Loucy (cell line): Measurements from ENCODE around the gene PIAS2.
"Not testable (repeated sequence)": the region's sequence is repeated elsewhere in the genome, so short reads cannot be mapped to it uniquely, and the experiment has no call there.

ENCODE experiments used
- H2AFZ ChIP-seq: fragments of 200-600 bp; sonication (generic); 2 replicates; pipeline ENCODE4 v1.6.0; 2016; ENCODE audit warnings: antibody characterized with exemption, mild to moderate bottlenecking, low read length, moderate library complexity
- H3F3A ChIP-seq: fragments of 200-600 bp; 2 replicates; pipeline ENCODE4 v1.6.0; 2016; ENCODE audit warnings: antibody characterized with exemption, low read depth, mild to moderate bottlenecking
- H3K27me3 ChIP-seq: fragments of 200-600 bp; sonication (generic); 2 replicates; pipeline ENCODE4 v1.6.1; 2014; ENCODE audit warnings: low read length, mild to moderate bottlenecking; ENCODE audit not compliant: insufficient read depth, poor library complexity, severe bottlenecking
- H3K36me3 ChIP-seq: fragments of 200-600 bp; sonication (generic); 2 replicates; pipeline ENCODE4 v1.6.1; 2016; ENCODE audit warnings: low read length; ENCODE audit not compliant: insufficient read depth
- H3K4me1 ChIP-seq: fragments of 200-600 bp; sonication (generic); 2 replicates; pipeline ENCODE4 v1.5.1; 2014; ENCODE audit warnings: low read length, mild to moderate bottlenecking; ENCODE audit not compliant: insufficient read depth, poor library complexity, severe bottlenecking
- H3K4me2 ChIP-seq: fragments of 200-600 bp; sonication (generic); 2 replicates; pipeline ENCODE4 v1.6.0; 2014; ENCODE audit warnings: antibody characterized with exemption, low read length, low read depth, mild to moderate bottlenecking; ENCODE audit not compliant: poor library complexity, severe bottlenecking
- H3K4me3 ChIP-seq: fragments of 200-600 bp; sonication (generic); 2 replicates; pipeline ENCODE4 v1.5.1; 2014; ENCODE audit warnings: low read length, mild to moderate bottlenecking, mixed read lengths; ENCODE audit not compliant: poor library complexity, severe bottlenecking
- H3K79me2 ChIP-seq: fragments of 200-600 bp; sonication (generic); 2 replicates; pipeline ENCODE4 v1.6.1; 2014; ENCODE audit warnings: low read length; ENCODE audit not compliant: insufficient read depth
- H3K9ac ChIP-seq: fragments of 200-600 bp; sonication (generic); 2 replicates; pipeline ENCODE4 v1.6.0; 2014; ENCODE audit warnings: mild to moderate bottlenecking, low read depth, low read length, moderate library complexity; ENCODE audit not compliant: poor library complexity, severe bottlenecking
- H3K9me2 ChIP-seq: fragments of 200-600 bp; sonication (generic); replicated peaks from 2 replicates; pipeline ENCODE4 v1.6.1; 2016; ENCODE audit warnings: low read depth, low read length, mixed read lengths
- H3K9me3 ChIP-seq: fragments of 200-600 bp; sonication (generic); 2 replicates; pipeline ENCODE4 v1.6.1; 2014; ENCODE audit warnings: mild to moderate bottlenecking, antibody characterized with exemption, low read length, low read depth; ENCODE audit not compliant: insufficient read depth
- H4K20me1 ChIP-seq: fragments of 200-600 bp; sonication (generic); 2 replicates; pipeline ENCODE4 v1.6.0; 2014; ENCODE audit warnings: antibody characterized with exemption, low read length, mild to moderate bottlenecking; ENCODE audit not compliant: insufficient read depth, poor library complexity, severe bottlenecking
- EZH2phosphoT487 ChIP-seq: fragments of 200-600 bp; IDR thresholded peaks from 2 replicates; pipeline ENCODE4 v1.6.1; 2018; ENCODE audit warnings: antibody characterized with exemption, mild to moderate bottlenecking, moderate library complexity, borderline replicate concordance
- TF ChIP-seq, protein P1 (sequence below): fragments of 200-600 bp; sonication (generic); conservative IDR thresholded peaks from 2 replicates; pipeline ENCODE4 v1.5.1; 2014; ENCODE audit warnings: mild to moderate bottlenecking, antibody characterized with exemption, low read length

PIAS2 gene

DNA sequence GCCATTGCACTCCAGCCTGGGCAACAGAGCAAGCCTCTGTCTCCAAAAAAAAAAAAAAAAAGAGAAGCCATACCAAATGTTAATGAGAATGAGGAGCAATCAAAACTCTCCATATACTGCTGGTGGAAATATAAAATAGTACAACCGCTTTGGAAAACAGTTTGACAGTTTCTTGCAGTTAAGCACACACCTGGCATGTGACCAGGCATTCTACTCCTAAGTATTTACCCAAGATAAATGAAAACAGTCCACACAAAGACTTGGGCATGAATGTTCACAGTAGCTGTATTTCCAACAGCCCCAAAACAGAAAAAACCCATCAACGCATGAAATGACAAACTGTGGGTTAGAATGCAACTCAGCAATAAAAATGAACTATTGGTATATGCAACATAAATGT lies 84.5 kb downstream of the PIAS2 start:
- Histone ChIP-seq H3F3A (no peaks in the 10 kb centered on the region; the same call in 1 of the 2 replicates), H3K27me3 (no peaks in the 10 kb centered on the region), H3K36me3 (peaks cover 80% of the 10 kb centered on the region), H2AFZ (no peak overlapping the region), H3K4me3 (no peak overlapping the region), H3K4me1 (no peaks in the 10 kb centered on the region), H3K9me2 (no peaks in the 10 kb centered on the region), H3K79me2 (no peaks in the 10 kb centered on the region), H3K9me3 (no peaks in the 10 kb centered on the region), H3K9ac (no peak overlapping the region), H3K4me2 (no peak overlapping the region), H4K20me1 (no peaks in the 10 kb centered on the region)
- no peak for TF ChIP-seq EZH2phosphoT487
- TF ChIP-seq, protein P1, sequence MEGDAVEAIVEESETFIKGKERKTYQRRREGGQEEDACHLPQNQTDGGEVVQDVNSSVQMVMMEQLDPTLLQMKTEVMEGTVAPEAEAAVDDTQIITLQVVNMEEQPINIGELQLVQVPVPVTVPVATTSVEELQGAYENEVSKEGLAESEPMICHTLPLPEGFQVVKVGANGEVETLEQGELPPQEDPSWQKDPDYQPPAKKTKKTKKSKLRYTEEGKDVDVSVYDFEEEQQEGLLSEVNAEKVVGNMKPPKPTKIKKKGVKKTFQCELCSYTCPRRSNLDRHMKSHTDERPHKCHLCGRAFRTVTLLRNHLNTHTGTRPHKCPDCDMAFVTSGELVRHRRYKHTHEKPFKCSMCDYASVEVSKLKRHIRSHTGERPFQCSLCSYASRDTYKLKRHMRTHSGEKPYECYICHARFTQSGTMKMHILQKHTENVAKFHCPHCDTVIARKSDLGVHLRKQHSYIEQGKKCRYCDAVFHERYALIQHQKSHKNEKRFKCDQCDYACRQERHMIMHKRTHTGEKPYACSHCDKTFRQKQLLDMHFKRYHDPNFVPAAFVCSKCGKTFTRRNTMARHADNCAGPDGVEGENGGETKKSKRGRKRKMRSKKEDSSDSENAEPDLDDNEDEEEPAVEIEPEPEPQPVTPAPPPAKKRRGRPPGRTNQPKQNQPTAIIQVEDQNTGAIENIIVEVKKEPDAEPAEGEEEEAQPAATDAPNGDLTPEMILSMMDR, result no peak

DNA sequence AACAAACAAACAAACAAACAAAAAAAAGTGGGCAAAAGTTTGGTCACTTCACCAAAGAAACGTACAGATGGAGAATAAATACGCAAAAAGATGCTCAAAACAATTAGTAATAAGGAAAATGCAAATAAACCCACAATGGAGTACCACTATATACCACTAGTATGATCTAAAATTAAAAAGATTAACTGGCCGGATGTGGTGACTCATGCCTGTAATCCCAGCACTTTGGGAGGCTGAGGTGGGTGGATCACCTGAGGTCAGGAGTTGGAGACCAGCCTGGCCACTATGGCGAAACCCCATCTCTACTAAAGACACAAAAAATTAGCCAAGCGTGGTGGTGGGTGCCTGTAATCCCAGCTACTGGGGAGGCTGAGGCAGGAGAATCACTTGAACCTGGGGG lies 84.9 kb downstream of the PIAS2 start:
- not testable (repeated sequence) for H3K4me2 ChIP-seq, H3K79me2 ChIP-seq, H2AFZ ChIP-seq, H4K20me1 ChIP-seq, H3K4me1 ChIP-seq, H3K9me2 ChIP-seq, H3K4me3 ChIP-seq, H3K9ac ChIP-seq, H3K9me3 ChIP-seq, H3K27me3 ChIP-seq, H3F3A ChIP-seq
- peaks cover 80% of the 10 kb centered on the region for H3K36me3 ChIP-seq

DNA sequence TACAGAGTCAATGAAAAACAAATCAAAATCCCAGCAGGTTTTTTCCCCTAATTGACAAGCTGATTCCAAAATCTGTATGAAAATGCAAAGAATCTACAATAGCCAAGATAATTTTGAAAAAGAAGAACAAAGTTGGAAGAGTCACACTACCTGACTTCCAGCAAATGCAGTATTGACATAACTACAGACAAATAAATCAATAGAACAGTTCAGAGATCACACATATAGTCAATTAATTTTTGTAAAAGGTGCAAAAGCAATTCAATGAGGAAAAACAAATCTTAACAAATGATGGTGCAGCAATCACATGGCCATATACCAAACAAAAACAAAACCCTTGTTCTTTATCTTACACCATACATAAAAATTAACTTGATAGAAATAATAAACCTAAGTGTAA lies 85.9 kb downstream of the PIAS2 start:
- H3K9me2 ChIP-seq, result no peaks in the 10 kb centered on the region
- peaks cover 85% of the 10 kb centered on the region for H3K36me3 ChIP-seq
- no peaks in the 10 kb centered on the region for H4K20me1 ChIP-seq
- H2AFZ ChIP-seq, result no peak overlapping the region
- H3K27me3 ChIP-seq, result no peaks in the 10 kb centered on the region
- TF ChIP-seq, protein P1, result no peak
- no peak for TF ChIP-seq EZH2phosphoT487
- H3F3A ChIP-seq, result no peaks in the 10 kb centered on the region; the same call in 1 of the 2 replicates
- no peak overlapping the region for H3K9ac ChIP-seq
- no peak overlapping the region for H3K4me3 ChIP-seq
- H3K79me2 ChIP-seq, result no peaks in the 10 kb centered on the region
- H3K4me2 ChIP-seq, result no peak overlapping the region
- no peaks in the 10 kb centered on the region for H3K4me1 ChIP-seq
- H3K9me3 ChIP-seq, result no peaks in the 10 kb centered on the region

DNA sequence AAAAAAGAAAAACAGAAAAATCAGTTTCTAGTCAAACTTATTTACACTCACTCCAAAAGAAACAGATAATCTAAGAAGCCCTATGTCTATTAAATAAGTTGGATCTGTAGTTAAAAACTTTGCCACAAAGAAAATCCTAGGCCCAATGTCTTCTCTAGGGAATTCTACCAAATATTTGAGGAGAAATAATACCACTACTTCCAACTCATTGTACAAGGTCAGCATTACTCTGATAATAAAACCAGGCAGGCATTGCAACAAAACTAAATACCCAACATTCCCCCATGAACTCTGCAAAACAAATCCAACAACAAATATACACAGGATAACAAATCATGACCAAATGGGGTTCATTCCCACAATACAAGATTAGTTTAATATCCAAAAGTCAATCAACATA lies 86.7 kb downstream of the PIAS2 start:
- peaks cover 85% of the 10 kb centered on the region for H3K36me3 ChIP-seq
- no peak for TF ChIP-seq EZH2phosphoT487
- TF ChIP-seq, protein P1, result no peak
- no peak overlapping the region for H3K9ac ChIP-seq
- H3K4me2 ChIP-seq, result no peak overlapping the region
- H3K4me1 ChIP-seq, result no peaks in the 10 kb centered on the region
- no peaks in the 10 kb centered on the region for H3K9me2 ChIP-seq
- no peaks in the 10 kb centered on the region for H3K9me3 ChIP-seq
- no peaks in the 10 kb centered on the region for H4K20me1 ChIP-seq
- no peaks in the 10 kb centered on the region; the same call in 1 of the 2 replicates for H3F3A ChIP-seq
- no peaks in the 10 kb centered on the region for H3K79me2 ChIP-seq
- H2AFZ ChIP-seq, result no peak overlapping the region
- no peak overlapping the region for H3K4me3 ChIP-seq
- H3K27me3 ChIP-seq, result no peaks in the 10 kb centered on the region
